Astrocyte (in vitro differentiated cells and primary cell): ENCODE data around the gene PICALM.

Experiments used
- CTCF ChIP-seq: IDR thresholded peaks from 2 replicates; pipeline ENCODE4 v1.5.1; 2011; ENCODE audit warnings: low read depth, mild to moderate bottlenecking, inconsistent platforms, low read length, moderate library complexity; ENCODE audit not compliant: insufficient read depth
- EZH2 ChIP-seq: IDR thresholded peaks from 2 replicates; pipeline ENCODE4 v1.6.1; 2012; ENCODE audit warnings: mild to moderate bottlenecking, low read length, inconsistent platforms; ENCODE audit not compliant: insufficient read depth

GRCh38 chr11:86067009-86067850, 1.7 kb downstream of the PICALM start:
- TF ChIP-seq CTCF (no peak), EZH2 (no peak)
